GM23248 (cell line): ENCODE results near the gene DISP2. TPM values are rescaled to one million over a fixed set of nuclear protein-coding genes. Genes with fewer than 3 reads are reported as not detected.

ENCODE experiments used
- DNase-seq: peaks from one replicate; pipeline ENCODE4 v3.0.0-alpha.2; 2015
- H2AFZ ChIP-seq: fragments of 200-600 bp; sonication (generic); 2 replicates; pipeline ENCODE4 v1.6.1; 2016; ENCODE audit warnings: antibody characterized with exemption
- H3F3A ChIP-seq: fragments of 200-600 bp; sonication (generic); 2 replicates; pipeline ENCODE4 v1.6.1; 2016; ENCODE audit warnings: mild to moderate bottlenecking, antibody characterized with exemption, mixed run types; ENCODE audit not compliant: insufficient read depth
- H3K27ac ChIP-seq: fragments of 200-600 bp; sonication (generic); 2 replicates; pipeline ENCODE4 v1.5.1; 2016; ENCODE audit warnings: mild to moderate bottlenecking
- H3K27me3 ChIP-seq: fragments of 200-600 bp; sonication (generic); replicated peaks from 2 replicates; pipeline ENCODE4 v1.6.1; 2016; ENCODE audit warnings: mild to moderate bottlenecking; ENCODE audit not compliant: insufficient read depth
- H3K36me3 ChIP-seq: fragments of 200-600 bp; sonication (generic); 2 replicates; pipeline ENCODE4 v1.6.1; 2016; ENCODE audit warnings: low read depth, mild to moderate bottlenecking
- H3K4me1 ChIP-seq: fragments of 200-600 bp; sonication (generic); 2 replicates; pipeline ENCODE4 v1.6.1; 2016; ENCODE audit warnings: mild to moderate bottlenecking; ENCODE audit not compliant: insufficient read depth
- H3K4me2 ChIP-seq: fragments of 200-600 bp; sonication (generic); one replicate; pipeline ENCODE4 v1.6.1; 2016; ENCODE audit warnings: mild to moderate bottlenecking; ENCODE audit not compliant: unreplicated experiment
- H3K4me3 ChIP-seq: fragments of 200-600 bp; sonication (generic); 2 replicates; pipeline ENCODE4 v1.5.1; 2016; ENCODE audit warnings: mild to moderate bottlenecking
- H3K79me2 ChIP-seq: fragments of 200-600 bp; sonication (generic); 2 replicates; pipeline ENCODE4 v1.6.1; 2016; ENCODE audit warnings: mild to moderate bottlenecking; ENCODE audit not compliant: insufficient read depth
- H3K9ac ChIP-seq: fragments of 200-600 bp; sonication (generic); 2 replicates; pipeline ENCODE4 v1.6.1; 2016; ENCODE audit warnings: mild to moderate bottlenecking
- H3K9me2 ChIP-seq: fragments of 200-600 bp; sonication (generic); 2 replicates; pipeline ENCODE4 v1.6.1; 2016; ENCODE audit warnings: mixed run types, mild to moderate bottlenecking, moderate library complexity; ENCODE audit not compliant: insufficient read depth
- H3K9me3 ChIP-seq: fragments of 200-600 bp; sonication (generic); one replicate; pipeline ENCODE4 v1.6.1; 2017; ENCODE audit warnings: low read depth
- H4K20me1 ChIP-seq: fragments of 200-600 bp; sonication (generic); 2 replicates; pipeline ENCODE4 v1.6.0; 2016; ENCODE audit not compliant: insufficient read depth
- EZH2 ChIP-seq: fragments of 200-600 bp; sonication (generic); IDR thresholded peaks from 2 replicates; pipeline ENCODE4 v1.6.1; 2018; ENCODE audit warnings: antibody characterized with exemption, mild to moderate bottlenecking; ENCODE audit not compliant: insufficient read depth, poor library complexity, severe bottlenecking
- EZH2phosphoT487 ChIP-seq: fragments of 200-600 bp; sonication (generic); IDR thresholded peaks from 2 replicates; pipeline ENCODE4 v1.6.1; 2018; ENCODE audit warnings: antibody characterized with exemption, moderate library complexity, mild to moderate bottlenecking, low read depth; ENCODE audit not compliant: insufficient read depth
- WGBS, 2 experiments: methylation state at CpG; one replicate each; pipeline ENCODE4 v1.1.6; 2015 to 2017; ENCODE audit warnings: low lambda C conversion rate in 2 of 2, low coverage in 1 of 2; ENCODE audit errors: missing lambda C conversion rate in 2 of 2; 5-methylcytosine and 5-hydroxymethylcytosine counted together
- in situ Hi-C: fragments of 300-500 bp; cut with MboI; formaldehyde crosslinking; loops from 2 replicates; pipeline ENCODE4 v1.15.0; 2020
- polyA plus RNA-seq: library from polyadenylated mRNA; unstranded; fragments of >200 nt; fragmentation: Nextera tagmentation; extraction: Ambion mirVana; gene quantifications from 2 replicates; pipeline ENCODE4 v1.2.1, GENCODE V29; 2016
- total RNA-seq: library from RNA; depleted of rRNA; stranded (reverse); fragments of >200 nt; shearing (Covaris generic); gene quantifications from 2 replicates; pipeline ENCODE4 v1.2.3, GENCODE V29; 2014

The DISP2 gene
- total and polyA plus RNA-seq, 2 experiments from 2014 or later, result 0.11 to 0.51 TPM

GRCh38 chr15:40336744-40337122 lies 21.3 kb upstream of the DISP2 start:
- TF ChIP-seq EZH2phosphoT487 (no peak), EZH2 (no peak)
- Histone ChIP-seq H3K27ac (no peak overlapping the region), H4K20me1 (no peaks in the 10 kb centered on the region), H2AFZ (no peak overlapping the region), H3K4me3 (no peak overlapping the region), H3K9ac (no peak overlapping the region), H3K27me3 (no peaks in the 10 kb centered on the region), H3K36me3 (peaks cover 7% of the 10 kb centered on the region; the same call in 1 of the 2 replicates), H3K79me2 (peaks cover 29% of the 10 kb centered on the region), H3F3A (peaks cover 23% of the 10 kb centered on the region), H3K9me3 (no peaks in the 10 kb centered on the region), H3K4me2 (no peak overlapping the region), H3K4me1 (peaks cover 42% of the 10 kb centered on the region), H3K9me2 (no peaks in the 10 kb centered on the region)
- 88 to 89% methylated on average over 5 of the region's 5 CpGs for WGBS, 2 experiments
- in situ Hi-C loops, result no loop called here
- no peak for DNase-seq

DNA sequence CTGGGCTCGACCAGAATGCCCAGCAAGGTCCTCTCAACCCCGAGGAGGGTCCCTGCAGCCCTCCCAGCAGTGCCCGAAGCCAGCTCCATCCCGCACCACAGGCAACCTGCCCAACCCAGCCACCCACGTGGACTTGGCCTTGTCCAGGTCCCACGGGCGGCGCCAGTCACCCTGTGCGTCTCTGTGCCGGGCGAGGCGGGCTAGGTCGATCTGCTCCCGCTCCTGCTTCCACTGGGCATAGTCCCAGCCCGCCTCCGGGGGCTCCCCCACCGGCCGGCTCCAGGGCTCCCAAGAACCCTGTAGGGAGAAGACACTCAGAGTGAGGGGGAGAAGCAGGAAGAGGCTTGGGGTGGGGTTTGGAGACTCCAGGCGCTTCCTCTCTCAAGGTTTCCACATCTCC lies 20.4 kb upstream of the DISP2 start:
- H3K36me3 ChIP-seq, result peaks cover 7% of the 10 kb centered on the region; the same call in 1 of the 2 replicates
- H3K9ac ChIP-seq, result peak overlapping the region; percentile 96
- H3K27me3 ChIP-seq, result no peaks in the 10 kb centered on the region

GRCh38 chr15:40338041-40338657 lies 19.9 kb upstream of the DISP2 start:
- Histone ChIP-seq H3K27me3 (no peaks in the 10 kb centered on the region), H3K4me1 (peaks cover 54% of the 10 kb centered on the region), H2AFZ (no peak overlapping the region), H3K9ac (peak overlapping the region; percentile 96), H3K79me2 (peaks cover 29% of the 10 kb centered on the region), H3K4me2 (peak overlapping the region; percentile 90), H3K9me2 (no peaks in the 10 kb centered on the region), H3K36me3 (peaks cover 7% of the 10 kb centered on the region; the same call in 1 of the 2 replicates), H3K9me3 (no peaks in the 10 kb centered on the region), H4K20me1 (no peaks in the 10 kb centered on the region), H3F3A (peaks cover 24% of the 10 kb centered on the region), H3K27ac (peak overlapping the region; percentile 99), H3K4me3 (peak overlapping the region; percentile 79)
- 48 to 54% methylated on average over 11 of the region's 11 CpGs for WGBS, 2 experiments
- peak; percentile 56 for DNase-seq
- in situ Hi-C loops, result no loop called here
- no peak for TF ChIP-seq EZH2
- TF ChIP-seq EZH2phosphoT487, result no peak

More for the DNA sequence above, 20.4 kb upstream of the DISP2 start:
- H3K27ac ChIP-seq, result 0 out of 2 replicates have a peak overlapping the region, but pooled peaks have one; percentile 99
- TF ChIP-seq EZH2phosphoT487 (no peak), EZH2 (no peak)
- peak overlapping the region; percentile 79 for H3K4me3 ChIP-seq
- H2AFZ ChIP-seq, result no peak overlapping the region
- H3F3A ChIP-seq, result peaks cover 19% of the 10 kb centered on the region
- no peaks in the 10 kb centered on the region for H3K9me3 ChIP-seq
- in situ Hi-C loops, result no loop called here
- WGBS, 2 experiments, result 79% methylated on average over 17 to 19 of the region's 19 CpGs
- H3K79me2 ChIP-seq, result peaks cover 29% of the 10 kb centered on the region
- H3K4me2 ChIP-seq, result peak overlapping the region; percentile 90
- peaks cover 50% of the 10 kb centered on the region for H3K4me1 ChIP-seq
- H3K9me2 ChIP-seq, result no peaks in the 10 kb centered on the region
- H4K20me1 ChIP-seq, result no peaks in the 10 kb centered on the region
- no peak for DNase-seq

DNA sequence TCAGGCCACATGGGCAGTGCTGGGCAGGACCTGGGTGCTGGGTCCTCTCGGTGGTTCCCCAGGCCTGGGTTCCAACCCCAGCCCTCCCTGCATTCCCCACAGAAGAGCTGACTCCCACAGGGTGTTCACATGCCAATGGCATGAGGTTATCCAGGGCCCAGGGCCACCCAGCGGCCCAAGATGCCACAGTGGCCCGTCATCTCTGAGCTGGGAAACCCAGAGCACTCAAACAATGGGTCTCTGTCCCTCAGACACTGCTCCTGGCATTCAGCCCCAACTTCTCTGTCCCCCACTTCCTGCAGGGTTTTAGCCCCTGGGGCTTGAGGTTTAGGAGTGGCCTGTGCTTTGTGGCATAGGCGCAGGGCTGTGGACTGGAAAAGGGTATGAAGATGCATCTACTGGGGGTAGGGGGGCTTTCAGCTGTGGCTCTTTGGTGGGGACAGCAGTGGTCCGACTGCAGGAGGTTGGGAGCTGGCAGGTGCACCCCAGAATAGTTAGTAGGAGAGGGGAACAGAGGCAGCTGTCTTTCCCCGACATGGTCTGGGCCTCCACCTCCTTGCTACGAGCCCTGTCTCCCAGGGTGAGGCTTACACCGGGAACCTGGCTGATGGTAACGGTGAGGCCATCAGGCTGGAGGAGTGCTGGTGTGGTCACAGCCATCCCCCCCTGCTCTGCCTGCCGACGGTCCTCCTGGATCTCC lies 18.9 kb upstream of the DISP2 start:
- H3K36me3 ChIP-seq, result peaks cover 7% of the 10 kb centered on the region; the same call in 1 of the 2 replicates
- TF ChIP-seq EZH2, result no peak
- TF ChIP-seq EZH2phosphoT487, result no peak
- H3K27me3 ChIP-seq, result no peaks in the 10 kb centered on the region
- DNase-seq, result peak; percentile 95
- in situ Hi-C loops, result no loop called here
- peak overlapping the region; percentile 79 for H3K4me3 ChIP-seq
- WGBS, 2 experiments, result 37 to 38% methylated on average over 11 of the region's 11 CpGs
- H3K9me2 ChIP-seq, result no peaks in the 10 kb centered on the region
- peaks cover 26% of the 10 kb centered on the region for H3F3A ChIP-seq
- peaks cover 56% of the 10 kb centered on the region for H3K4me1 ChIP-seq
- H2AFZ ChIP-seq, result no peak overlapping the region
- H3K4me2 ChIP-seq, result peak overlapping the region; percentile 90
- peak overlapping the region; percentile 99 for H3K27ac ChIP-seq
- peaks cover 29% of the 10 kb centered on the region for H3K79me2 ChIP-seq
- H4K20me1 ChIP-seq, result no peaks in the 10 kb centered on the region
- H3K9me3 ChIP-seq, result no peaks in the 10 kb centered on the region
- peak overlapping the region; percentile 96 for H3K9ac ChIP-seq
